HG03342 (cell line): ENCODE data around the gene LGALS1.
"Not testable (repeated sequence)": the region's sequence is repeated elsewhere in the genome, so short reads cannot be mapped to it uniquely, and the experiment has no call there.

ENCODE experiments used
- ATAC-seq: cut with Tn5 transposase; IDR thresholded peaks from one replicate; pipeline ENCODE4 v1.9.1; 2021; ENCODE audit warnings: mild to moderate bottlenecking, moderate library complexity; ENCODE audit not compliant: unreplicated experiment

LGALS1 gene

GRCh38 chr22:37714634-37715033 is 39.2 kb downstream of the LGALS1 start:
- ATAC-seq = no peak

- ATAC-seq = no peak
Observed at GRCh38 chr22:37715760-37716159, 40.3 kb downstream of the LGALS1 start.

GRCh38 chr22:37716708-37717107 is 41.3 kb downstream of the LGALS1 start:
- no peak for ATAC-seq

GRCh38 chr22:37717235-37717634 is 41.8 kb downstream of the LGALS1 start:
- not testable (repeated sequence) for ATAC-seq

GRCh38 chr22:37717746-37718305 is 42.4 kb downstream of the LGALS1 start:
- ATAC-seq = not testable (repeated sequence)

- ATAC-seq = no peak
Observed at GRCh38 chr22:37725551-37726240, 50.3 kb downstream of the LGALS1 start.

GRCh38 chr22:37726241-37726887 is 50.9 kb downstream of the LGALS1 start:
- no peak for ATAC-seq

GRCh38 chr22:37728620-37729019 is 53.2 kb downstream of the LGALS1 start:
- ATAC-seq = no peak
